Measurements from ENCODE around the gene CTH. TPM values are rescaled to one million over a fixed set of nuclear protein-coding genes. Genes with fewer than 3 reads are reported as not detected.
A peak's percentile ranks its signal among the peaks of the same experiment; 100 is the strongest.
"Not testable (repeated sequence)": the region's sequence is repeated elsewhere in the genome, so short reads cannot be mapped to it uniquely, and the experiment has no call there.

CTH gene
- total RNA-seq, 2 experiments from 2014 or later: 23.0 to 26.0 TPM

GRCh38 chr1:70440642-70441391 is 29.7 kb downstream of the CTH start:
- Mint-ChIP-seq H3K4me1 (ENCODE audit: low read depth) (peaks cover 11% of the 10 kb centered on the region), H3K4me3 (no peak overlapping the region), H3K9me3 (no peaks in the 10 kb centered on the region), H3K27ac (no peak overlapping the region), H3K36me3 (peaks cover 9% of the 10 kb centered on the region), H3K27me3 (no peaks in the 10 kb centered on the region)
- intact Hi-C loops (cut with micrococcal nuclease): no loop called here
- ChIA-PET CTCF (interaction anchor here (2.1 kb wide), 1 partner anchor 8 kb away, joined by 4 read pairs; no protein-coding TSS in a partner anchor), POLR2A (no interaction called here)
- no peak for DNase-seq

GRCh38 chr1:70441392-70442035 is 30.4 kb downstream of the CTH start:
- Mint-ChIP-seq H3K9me3 (no peaks in the 10 kb centered on the region), H3K27me3 (no peaks in the 10 kb centered on the region), H3K36me3 (peaks cover 7% of the 10 kb centered on the region), H3K27ac (no peak overlapping the region), H3K4me1 (ENCODE audit: low read depth) (peaks cover 11% of the 10 kb centered on the region), H3K4me3 (no peak overlapping the region)
- POLR2A ChIA-PET: no interaction called here
- CTCF ChIA-PET: interaction anchor here (2.1 kb wide), 1 partner anchor 8 kb away, joined by 4 read pairs; no protein-coding TSS in a partner anchor
- no peak for DNase-seq
- intact Hi-C loops (cut with micrococcal nuclease): no loop called here

- H3K4me1 Mint-ChIP-seq (ENCODE audit: low read depth): peaks cover 11% of the 10 kb centered on the region
- H3K4me3 Mint-ChIP-seq: no peak overlapping the region
- intact Hi-C loops (cut with micrococcal nuclease): no loop called here
- CTCF ChIA-PET: interaction anchor here (2.1 kb wide), 1 partner anchor 9 kb away, joined by 4 read pairs; no protein-coding TSS in a partner anchor
- no peaks in the 10 kb centered on the region for H3K9me3 Mint-ChIP-seq
- H3K27ac Mint-ChIP-seq: no peak overlapping the region
- DNase-seq: no peak
- POLR2A ChIA-PET: no interaction called here
- no peaks in the 10 kb centered on the region for H3K27me3 Mint-ChIP-seq
- peaks cover 7% of the 10 kb centered on the region for H3K36me3 Mint-ChIP-seq
Measured at GRCh38 chr1:70442490-70442889, 31.4 kb downstream of the CTH start.

- intact Hi-C loops (cut with micrococcal nuclease): no loop called here
- CTCF ChIA-PET: interaction anchor here (0.6 kb wide), 1 partner anchor 12 kb away, joined by 3 read pairs; no protein-coding TSS in a partner anchor
- DNase-seq: no peak
Measured at GRCh38 chr1:70443739-70444138, 32.7 kb downstream of the CTH start.

GRCh38 chr1:70449049-70449448 is 38.0 kb downstream of the CTH start:
- Mint-ChIP-seq H3K36me3 (no peaks in the 10 kb centered on the region), H3K27ac (no peak overlapping the region), H3K4me3 (no peak overlapping the region), H3K4me1 (ENCODE audit: low read depth) (peaks cover 8% of the 10 kb centered on the region), H3K9me3 (peaks cover 2% of the 10 kb centered on the region), H3K27me3 (no peaks in the 10 kb centered on the region)
- ChIA-PET POLR2A (no interaction called here), CTCF (no interaction called here)
- intact Hi-C loops (cut with micrococcal nuclease): no loop called here
- no peak for DNase-seq

More at GRCh38 chr1:70443739-70444138, 32.7 kb downstream of the CTH start:
- Mint-ChIP-seq H3K4me3 (no peak overlapping the region), H3K27me3 (no peaks in the 10 kb centered on the region), H3K4me1 (ENCODE audit: low read depth) (peaks cover 1% of the 10 kb centered on the region), H3K9me3 (no peaks in the 10 kb centered on the region), H3K36me3 (peaks cover 5% of the 10 kb centered on the region), H3K27ac (no peak overlapping the region)
- POLR2A ChIA-PET: interaction anchor here (0.6 kb wide), 1 partner anchor 215 kb away, joined by 3 read pairs; no protein-coding TSS in a partner anchor

- peak overlapping the region; percentile 49 for H3K27ac Mint-ChIP-seq
- POLR2A ChIA-PET: interaction anchor here (0.9 to 2.7 kb wide), 3 partner anchors 14 to 98 kb away, joined by 5 to 12 read pairs (median 6); partner anchors contain the start of genes ANKRD13C and CTH
- H3K4me3 Mint-ChIP-seq; CTCF ChIA-PET; H3K36me3 Mint-ChIP-seq; H3K27me3 Mint-ChIP-seq; H3K4me1 Mint-ChIP-seq (ENCODE audit: low read depth); H3K9me3 Mint-ChIP-seq: not testable (repeated sequence)
- intact Hi-C loops (cut with micrococcal nuclease): loop anchor here (1.0 kb wide), 4 partner anchors 14 to 98 kb away; partner anchors contain the start of genes ANKRD13C and CTH
- peak; percentile 59 for DNase-seq
Measured at GRCh38 chr1:70452164-70452939, 41.3 kb downstream of the CTH start.

- H3K36me3 Mint-ChIP-seq: no peaks in the 10 kb centered on the region
- H3K4me3 Mint-ChIP-seq: no peak overlapping the region
- peaks cover 8% of the 10 kb centered on the region for H3K4me1 Mint-ChIP-seq (ENCODE audit: low read depth)
- H3K27ac Mint-ChIP-seq: no peak overlapping the region
- H3K9me3 Mint-ChIP-seq: peaks cover 5% of the 10 kb centered on the region
- ChIA-PET POLR2A (no interaction called here), CTCF (no interaction called here)
- no peak for DNase-seq
- intact Hi-C loops (cut with micrococcal nuclease): no loop called here
- no peaks in the 10 kb centered on the region for H3K27me3 Mint-ChIP-seq
Measured at GRCh38 chr1:70455291-70455690, 44.2 kb downstream of the CTH start.

GRCh38 chr1:70458131-70458530 is 47.1 kb downstream of the CTH start:
- Mint-ChIP-seq H3K4me3 (no peak overlapping the region), H3K4me1 (ENCODE audit: low read depth) (no peaks in the 10 kb centered on the region), H3K27me3 (no peaks in the 10 kb centered on the region), H3K27ac (no peak overlapping the region), H3K9me3 (peaks cover 3% of the 10 kb centered on the region), H3K36me3 (no peaks in the 10 kb centered on the region)
- intact Hi-C loops (cut with micrococcal nuclease): no loop called here
- ChIA-PET CTCF (no interaction called here), POLR2A (no interaction called here)
- DNase-seq: no peak

GRCh38 chr1:70459496-70460225 is 48.6 kb downstream of the CTH start:
- intact Hi-C loops (cut with micrococcal nuclease): no loop called here
- no peaks in the 10 kb centered on the region for H3K36me3 Mint-ChIP-seq
- no peak overlapping the region for H3K4me3 Mint-ChIP-seq
- H3K4me1 Mint-ChIP-seq (ENCODE audit: low read depth): no peaks in the 10 kb centered on the region
- no peak for DNase-seq
- ChIA-PET CTCF (no interaction called here), POLR2A (no interaction called here)
- peaks cover 1% of the 10 kb centered on the region for H3K27me3 Mint-ChIP-seq
- no peak overlapping the region for H3K27ac Mint-ChIP-seq
- peaks cover 3% of the 10 kb centered on the region for H3K9me3 Mint-ChIP-seq

- CTCF ChIA-PET; DNase-seq; H3K36me3 Mint-ChIP-seq; H3K27ac Mint-ChIP-seq; H3K9me3 Mint-ChIP-seq; POLR2A ChIA-PET; H3K27me3 Mint-ChIP-seq; intact Hi-C loops (cut with micrococcal nuclease); H3K4me3 Mint-ChIP-seq; H3K4me1 Mint-ChIP-seq (ENCODE audit: low read depth): not testable (repeated sequence)
Measured at GRCh38 chr1:70460740-70461713, 50.0 kb downstream of the CTH start.

- intact Hi-C loops (cut with micrococcal nuclease): no loop called here
- no peaks in the 10 kb centered on the region for H3K9me3 Mint-ChIP-seq
- H3K4me3 Mint-ChIP-seq: no peak overlapping the region
- no peak overlapping the region for H3K27ac Mint-ChIP-seq
- POLR2A ChIA-PET: no interaction called here
- no peaks in the 10 kb centered on the region for H3K4me1 Mint-ChIP-seq (ENCODE audit: low read depth)
- CTCF ChIA-PET: no interaction called here
- H3K36me3 Mint-ChIP-seq: no peaks in the 10 kb centered on the region
- H3K27me3 Mint-ChIP-seq: peaks cover 14% of the 10 kb centered on the region
- no peak for DNase-seq
Measured at GRCh38 chr1:70462611-70463010, 51.5 kb downstream of the CTH start.

Data from activated CD4-positive, alpha-beta memory T cell treated with anti-CD3 and anti-CD28 coated beads for 36 hours (primary cell).